Dermis microvascular lymphatic vessel endothelial cell (primary cell): Measurements from ENCODE around the gene FAF1. TPM values are rescaled to one million over a fixed set of nuclear protein-coding genes. Genes with fewer than 3 reads are reported as not detected.

ENCODE experiments used
- DNase-seq, 2 donors: peaks; one replicate each; pipeline versions ENCODE4 v3.0.0 to v3.0.0-alpha.2; 2010; ENCODE audit warnings: low read depth in 2 of 2
- total RNA-seq: library from RNA; depleted of rRNA; stranded (reverse); fragments of >200 nt; gene quantifications from 2 replicates; pipeline ENCODE4 v1.2.1, GENCODE V29; 2014

FAF1 gene
- total RNA-seq, 1 donor from 2014 or later, result 23.7 TPM

GRCh38 chr1:50436489-50436888 is 523.6 kb downstream of the FAF1 start:
- no peak for DNase-seq

DNA sequence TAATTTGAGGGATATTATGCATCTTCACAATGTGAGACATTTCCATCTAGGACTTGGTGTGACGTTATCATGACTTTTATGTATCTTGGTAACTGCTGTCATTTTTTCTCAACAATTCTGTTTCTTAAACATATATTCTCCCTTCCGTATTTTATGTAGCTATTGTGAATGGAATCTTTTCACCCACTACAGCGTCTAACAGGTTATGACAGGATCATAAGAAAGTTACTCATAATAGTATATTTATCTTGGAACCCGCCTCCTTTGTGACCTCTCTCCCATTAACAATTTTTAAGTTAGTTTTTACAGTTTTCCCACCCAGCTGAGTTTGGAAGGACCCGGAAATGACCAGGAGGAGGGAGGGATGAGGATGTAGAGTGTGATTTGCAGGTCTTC is 530.1 kb downstream of the FAF1 start:
- no peak for DNase-seq

DNA sequence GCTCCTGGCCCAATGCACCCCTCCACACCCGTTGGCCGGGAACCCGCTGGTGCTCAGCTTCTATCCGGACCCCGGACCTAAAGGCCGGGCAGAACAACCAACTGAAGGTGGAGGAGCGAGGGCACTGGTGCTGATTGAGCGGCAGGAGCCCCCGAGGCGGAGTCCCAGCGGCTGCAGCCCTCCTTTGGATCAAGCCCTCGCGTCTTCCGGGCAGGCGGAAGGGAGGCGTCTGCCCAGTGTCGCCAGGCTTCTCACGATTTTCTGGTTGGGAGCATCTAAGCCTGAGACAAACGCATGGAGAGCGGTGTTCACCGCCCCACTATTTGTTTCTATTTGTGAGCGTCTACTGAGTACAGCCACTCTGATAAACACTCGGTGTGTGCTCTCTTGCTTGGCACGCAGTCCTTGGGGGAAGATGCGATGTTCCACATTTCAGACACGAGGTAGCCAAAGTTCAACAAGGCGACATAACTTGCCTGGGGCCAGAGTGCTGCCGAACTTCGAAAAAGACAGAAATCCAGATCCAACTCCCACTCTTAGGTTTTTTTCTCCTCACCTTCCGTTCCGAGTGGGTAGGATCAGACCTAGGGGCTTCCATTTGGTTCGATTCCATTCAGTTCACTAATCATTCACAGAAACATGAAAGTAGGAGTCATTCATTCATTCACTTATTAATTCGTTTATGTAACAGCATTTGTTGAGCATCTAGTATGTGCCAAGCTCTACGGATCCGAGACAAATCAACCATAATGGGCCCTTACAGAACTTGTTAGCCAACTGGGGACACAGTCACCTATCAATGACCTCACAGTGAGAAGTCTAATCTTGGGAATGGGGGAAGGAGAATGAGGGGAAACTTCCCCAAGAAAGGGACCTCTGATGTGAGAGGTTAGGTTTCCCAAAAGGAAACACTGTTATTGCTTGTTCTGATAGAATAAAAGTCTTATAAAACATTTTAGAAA is 532.0 kb downstream of the FAF1 start:
- no peak for DNase-seq

GRCh38 chr1:50427086-50427817 is 532.8 kb downstream of the FAF1 start:
- no peak for DNase-seq

DNA sequence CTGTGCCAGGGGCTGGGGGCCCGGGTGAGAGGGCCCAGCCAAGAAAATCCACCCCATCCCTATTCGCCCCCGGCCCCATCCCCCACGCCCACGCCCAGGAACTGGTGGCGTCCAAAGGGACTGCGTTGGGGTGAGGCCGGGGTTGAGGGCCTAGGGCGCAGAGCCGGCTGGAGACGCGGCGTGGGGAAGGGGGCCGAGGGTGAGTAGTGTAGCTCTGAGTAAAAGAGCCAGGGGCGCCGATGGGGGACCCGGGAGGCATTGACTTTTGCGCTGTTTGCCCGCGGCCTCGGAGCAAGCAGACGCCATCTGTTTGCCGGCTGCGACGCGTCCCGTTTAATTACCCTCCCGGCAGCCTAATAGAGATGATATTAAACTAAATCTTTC is 533.4 kb downstream of the FAF1 start:
- no peak for DNase-seq

DNA sequence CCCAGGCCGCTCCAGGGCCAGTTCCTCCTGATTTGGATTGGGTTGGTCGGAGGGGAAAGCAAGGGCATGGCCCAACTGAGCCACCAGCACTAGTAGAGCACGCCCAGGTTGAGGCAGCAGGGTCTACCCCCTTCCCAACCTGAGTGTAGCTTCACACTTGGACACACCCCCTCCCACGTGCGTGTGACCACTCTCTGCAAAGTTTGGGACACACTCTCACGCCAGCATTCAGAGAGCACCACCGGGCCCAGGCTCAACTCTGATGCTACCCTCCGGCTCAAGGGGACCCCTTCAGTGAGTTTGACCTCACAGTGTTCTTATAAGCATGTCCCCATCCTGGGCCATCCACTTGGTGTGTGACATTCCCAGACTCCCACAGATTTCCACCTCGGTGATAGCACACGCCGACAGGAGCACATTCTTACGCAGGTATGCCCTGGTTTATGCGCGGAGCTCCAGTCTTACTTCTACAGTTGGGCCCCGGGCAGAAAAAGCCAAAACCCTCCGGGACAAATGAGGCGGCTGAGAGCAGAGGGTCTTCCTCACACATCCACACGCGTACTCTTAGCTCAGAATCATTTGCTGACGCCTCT is 533.9 kb downstream of the FAF1 start:
- no peak for DNase-seq

DNA sequence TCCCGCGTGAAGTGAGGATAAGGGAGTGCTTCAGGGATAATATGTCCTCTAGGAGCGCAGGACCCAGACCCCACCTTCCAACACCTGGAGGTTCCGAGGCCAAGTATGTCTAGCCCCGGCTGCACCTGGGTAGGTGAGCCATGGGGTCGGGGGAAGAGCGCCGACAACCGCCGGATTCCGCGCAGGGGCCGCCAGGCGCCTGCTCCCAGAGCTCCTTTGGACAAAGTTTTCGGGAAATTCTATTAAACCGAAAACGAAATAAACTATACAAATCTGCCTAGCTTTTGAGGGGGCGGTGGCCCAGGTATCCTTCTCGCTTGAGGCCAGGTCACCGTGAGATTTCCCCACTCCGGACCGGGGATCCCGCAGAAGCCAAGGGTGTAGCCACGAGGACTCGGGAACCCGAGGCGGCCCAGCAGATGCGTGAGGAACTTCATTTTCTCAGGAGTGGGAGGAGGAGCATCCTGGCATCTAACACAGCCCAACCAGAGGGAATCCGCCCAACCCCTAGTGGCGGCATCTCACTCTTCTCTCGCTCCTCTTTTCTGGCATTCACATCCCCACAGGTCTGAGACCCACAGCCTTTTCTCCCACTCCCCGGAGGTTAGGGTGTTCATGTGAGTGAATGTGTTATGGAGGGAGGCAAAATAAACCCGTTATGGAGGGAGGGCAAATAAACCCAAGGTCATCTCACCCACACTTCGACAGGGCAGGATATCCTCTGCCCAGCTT is 534.5 kb downstream of the FAF1 start:
- DNase-seq, result no peak

DNA sequence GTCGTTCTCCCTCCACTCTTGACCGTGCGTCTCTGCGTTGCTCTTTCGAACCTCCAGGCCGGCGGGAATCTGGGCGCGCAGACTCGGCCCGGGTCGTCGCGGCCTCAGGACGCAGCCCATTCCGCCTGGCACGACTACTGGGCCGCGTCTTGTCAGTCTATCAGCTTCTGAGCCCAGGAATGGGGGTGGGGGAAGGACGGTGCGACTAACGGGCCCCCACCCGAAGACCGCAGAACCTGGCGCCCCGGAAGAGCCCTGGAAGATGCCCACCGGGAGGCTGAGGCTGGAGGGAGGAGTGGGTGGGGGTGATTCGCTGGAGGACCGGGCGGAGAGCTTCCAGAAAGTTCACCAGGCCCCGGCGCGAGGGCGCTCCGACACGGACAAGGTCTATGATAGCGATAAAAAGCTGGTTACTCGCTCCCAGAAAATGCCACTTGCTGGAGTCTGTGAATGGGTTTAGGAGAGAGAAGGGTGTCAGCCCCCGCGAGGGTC is 535.1 kb downstream of the FAF1 start:
- no peak for DNase-seq

GRCh38 chr1:50424045-50424883 is 535.8 kb downstream of the FAF1 start:
- no peak for DNase-seq

- no peak for DNase-seq
Observed at GRCh38 chr1:50423670-50424000, 536.4 kb downstream of the FAF1 start.

DNA sequence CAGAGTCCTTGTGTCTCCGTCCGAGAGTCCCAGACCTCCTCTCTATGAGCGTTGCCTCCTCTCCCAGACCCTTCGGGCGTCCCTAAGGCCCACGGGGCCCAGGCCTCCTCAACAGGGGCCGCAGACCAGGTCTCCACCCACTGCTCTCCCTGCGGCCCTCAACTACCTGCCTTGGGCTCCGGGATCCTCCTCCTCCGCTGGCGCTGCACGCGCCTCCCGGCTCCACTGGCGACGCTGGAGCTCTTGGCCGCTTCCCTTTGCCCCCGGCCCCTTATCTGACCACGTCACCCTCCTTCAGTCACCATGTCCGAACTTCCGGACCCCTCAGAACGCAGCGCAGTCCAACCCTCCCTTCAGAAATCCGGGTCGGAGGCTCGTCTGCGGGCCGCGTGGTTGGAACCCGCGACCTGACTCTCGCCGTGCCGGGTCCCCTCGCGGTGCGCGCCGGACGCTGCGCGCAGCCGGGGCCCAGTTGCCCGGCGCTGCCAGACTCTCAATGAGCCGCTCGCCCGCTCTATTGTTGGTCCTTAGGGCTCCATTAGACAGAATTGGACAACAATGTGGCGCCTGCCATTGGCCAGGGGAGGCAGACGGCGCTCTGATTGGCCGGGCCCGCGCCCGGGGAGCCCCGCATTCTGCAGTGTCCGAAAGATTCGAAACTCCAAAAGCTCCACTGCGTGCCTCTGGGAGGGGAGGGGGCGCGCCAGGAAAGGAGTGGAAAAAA is 537.0 kb downstream of the FAF1 start, which contains the start of gene DMRTA2:
Gene DMRTA2, minus strand, starts transcription at position 498 of the 724 bp plus-strand sequence. CDS start 1,907 bp downstream, outside the sequence.
- peak; percentile 18 to 63 for DNase-seq

- DNase-seq, result no peak
Observed at GRCh38 chr1:50422675-50422945, 537.5 kb downstream of the FAF1 start.

DNA sequence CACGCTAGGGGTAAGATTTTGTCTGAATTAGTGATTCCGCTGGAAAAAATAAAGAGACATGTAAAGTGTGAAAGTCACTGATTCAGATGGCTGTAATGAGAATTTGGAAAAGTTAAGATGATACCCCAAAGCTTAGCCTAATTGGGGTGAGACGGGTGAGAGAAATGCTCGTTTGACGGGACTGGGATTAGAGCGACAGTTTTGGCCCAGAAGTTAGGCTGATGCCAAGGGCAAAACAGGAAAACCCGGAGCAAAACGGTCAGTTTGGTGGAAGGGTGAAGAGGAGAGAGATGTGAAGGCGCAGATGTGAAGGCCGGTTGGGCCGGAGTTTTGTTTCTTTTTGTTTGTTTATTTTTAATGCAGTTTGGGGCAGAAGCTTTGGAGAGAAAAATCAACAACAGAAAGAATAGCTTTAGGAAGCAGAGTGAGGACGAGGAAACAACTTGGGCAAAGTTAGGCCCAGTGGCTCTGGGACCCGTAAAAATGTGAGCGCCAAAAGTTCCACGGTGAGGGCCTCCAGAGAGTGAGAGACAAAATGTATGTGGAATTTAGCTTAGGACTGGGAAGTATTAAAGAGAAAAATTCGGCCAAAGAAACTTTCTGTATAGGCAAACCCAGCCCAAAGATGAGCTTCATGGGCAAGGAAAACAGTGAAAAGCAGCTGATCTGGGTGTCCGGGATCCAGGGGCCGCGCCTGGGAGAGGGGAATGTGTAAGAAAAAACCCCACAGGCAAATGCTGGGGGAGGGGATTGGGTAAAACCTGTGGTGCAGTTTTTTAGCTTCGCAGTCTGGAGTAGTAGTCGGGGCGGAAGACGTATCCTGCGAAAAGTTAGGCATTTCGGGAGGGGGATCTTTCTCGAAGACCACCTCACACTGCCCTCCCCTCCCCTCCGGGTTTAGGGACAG is 538.0 kb downstream of the FAF1 start:
- no peak for DNase-seq

GRCh38 chr1:50421366-50421748 is 538.7 kb downstream of the FAF1 start:
- no peak for DNase-seq

- peak in 1 of 2 donors; percentile 27 for DNase-seq
Observed at GRCh38 chr1:50420689-50421365, 539.2 kb downstream of the FAF1 start.

DNA sequence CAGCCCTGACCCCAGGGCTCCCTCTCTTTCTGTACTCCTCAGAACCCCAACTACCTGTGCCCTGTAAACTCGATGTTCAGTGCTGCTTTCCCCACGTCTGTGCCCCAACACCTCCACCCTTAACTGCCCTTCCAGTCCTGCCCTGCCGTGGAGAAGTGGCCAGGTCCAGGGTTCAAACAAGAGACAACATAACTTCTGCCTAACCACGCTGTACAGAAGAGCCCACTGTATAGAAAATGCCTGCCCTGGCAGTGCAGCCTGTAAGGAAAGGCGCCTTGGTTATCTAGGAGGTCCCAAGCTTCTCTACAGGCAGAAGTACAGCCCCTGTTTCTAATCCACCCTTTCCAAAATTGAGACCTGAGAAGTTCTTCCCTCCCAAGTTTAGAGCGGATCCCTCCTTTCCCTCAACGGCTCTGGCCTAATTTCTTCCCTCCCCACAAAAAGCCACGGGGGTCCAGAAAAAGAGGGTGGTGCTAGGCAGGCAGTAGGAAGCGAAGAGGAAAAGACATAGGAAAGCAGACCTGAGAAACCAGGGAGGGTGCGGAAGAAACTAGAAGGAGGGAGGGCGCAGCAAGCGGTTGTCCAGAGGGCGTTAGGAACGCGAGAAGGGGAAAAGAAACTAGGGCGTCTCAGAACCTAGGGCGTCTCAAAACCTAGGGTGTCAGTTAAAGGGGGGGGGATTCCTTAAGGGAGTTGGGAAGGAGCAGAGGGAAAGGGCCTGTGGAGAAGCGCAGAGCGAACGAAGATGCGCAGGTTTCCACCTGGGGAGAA is 540.0 kb downstream of the FAF1 start:
- DNase-seq, result no peak

GRCh38 chr1:50419192-50419906 is 540.7 kb downstream of the FAF1 start:
- no peak for DNase-seq
